Sigmoid colon (tissue), 4 donors: ENCODE results near the gene CLOCK.

ENCODE experiments used
- CTCF ChIP-seq, 4 experiments: fragments of 450-650 bp in 3 of 4; fragments of 200-600 bp in 1 of 4; IDR thresholded peaks; one replicate each; pipeline ENCODE4 v1.5.1; 2016 to 2019; ENCODE audit warnings: antibody characterized with exemption in 4 of 4, mild to moderate bottlenecking in 3 of 4, moderate library complexity in 2 of 4
- EP300 ChIP-seq, 4 donors: sonication (generic); formaldehyde crosslinking; IDR thresholded peaks; one replicate each; pipeline ENCODE4 v1.6.1; 2017; ENCODE audit warnings: antibody characterized with exemption in 4 of 4
- POLR2A ChIP-seq, 2 donors: fragments of 450-650 bp; IDR thresholded peaks; one replicate each; pipeline ENCODE4 v1.6.1; 2016; ENCODE audit warnings: antibody characterized with exemption in 2 of 2, mild to moderate bottlenecking in 2 of 2, moderate library complexity in 2 of 2
- POLR2AphosphoS5 ChIP-seq, 4 donors: sonication (generic); formaldehyde crosslinking; IDR thresholded peaks; one replicate each; pipeline ENCODE4 v1.6.1; 2017; ENCODE audit warnings: antibody characterized with exemption in 4 of 4

GRCh38 chr4:55512922-55513571 lies 33.7 kb downstream of the CLOCK start:
- no peak for TF ChIP-seq POLR2A (IDR thresholded peaks at IDR 0.05)
- TF ChIP-seq CTCF (IDR thresholded peaks at IDR 0.05), result no peak
- TF ChIP-seq EP300 (IDR thresholded peaks at IDR 0.05), result no peak
- no peak for TF ChIP-seq POLR2AphosphoS5 (IDR thresholded peaks at IDR 0.05)
